NT2/D1 (cell line): ENCODE measurements around the gene MADD.

Experiments used
- DNase-seq: peaks from one replicate; pipeline ENCODE4 v3.0.0-alpha.2; 2011; ENCODE audit warnings: low read depth, low spot score
- H3K27me3 ChIP-seq: 2 replicates; pipeline ENCODE4 v1.6.0; 2011; ENCODE audit warnings: mild to moderate bottlenecking; ENCODE audit not compliant: insufficient read length, insufficient read depth
- H3K36me3 ChIP-seq: 2 replicates; pipeline ENCODE4 v1.6.1; 2011; ENCODE audit warnings: mild to moderate bottlenecking, low read length, mixed read lengths; ENCODE audit not compliant: insufficient read depth, insufficient read length
- H3K4me1 ChIP-seq: 2 replicates; pipeline ENCODE4 v1.5.1; 2011; ENCODE audit not compliant: insufficient read depth, insufficient read length
- H3K4me3 ChIP-seq: 2 replicates; pipeline ENCODE4 v1.5.1; 2011; ENCODE audit warnings: low read depth; ENCODE audit not compliant: insufficient read length
- H3K9ac ChIP-seq: 2 replicates; pipeline ENCODE4 v1.6.0; 2011; ENCODE audit warnings: low read depth; ENCODE audit not compliant: insufficient read length
- H3K9me3 ChIP-seq: 2 replicates; pipeline ENCODE4 v1.5.1; 2011; ENCODE audit warnings: mild to moderate bottlenecking, low read length; ENCODE audit not compliant: insufficient read depth
- SUZ12 ChIP-seq: IDR thresholded peaks from 2 replicates; pipeline ENCODE4 v1.6.1; 2011; ENCODE audit not compliant: insufficient read length, insufficient read depth; ENCODE audit errors: extremely low read depth
- YY1 ChIP-seq: IDR thresholded peaks from 2 replicates; pipeline ENCODE4 v1.6.1; 2011; ENCODE audit not compliant: insufficient read length, insufficient read depth
- ZNF274 ChIP-seq: IDR thresholded peaks from 2 replicates; pipeline ENCODE4 v1.6.1; 2011; ENCODE audit warnings: mild to moderate bottlenecking, low read depth, low read length

MADD gene

DNA sequence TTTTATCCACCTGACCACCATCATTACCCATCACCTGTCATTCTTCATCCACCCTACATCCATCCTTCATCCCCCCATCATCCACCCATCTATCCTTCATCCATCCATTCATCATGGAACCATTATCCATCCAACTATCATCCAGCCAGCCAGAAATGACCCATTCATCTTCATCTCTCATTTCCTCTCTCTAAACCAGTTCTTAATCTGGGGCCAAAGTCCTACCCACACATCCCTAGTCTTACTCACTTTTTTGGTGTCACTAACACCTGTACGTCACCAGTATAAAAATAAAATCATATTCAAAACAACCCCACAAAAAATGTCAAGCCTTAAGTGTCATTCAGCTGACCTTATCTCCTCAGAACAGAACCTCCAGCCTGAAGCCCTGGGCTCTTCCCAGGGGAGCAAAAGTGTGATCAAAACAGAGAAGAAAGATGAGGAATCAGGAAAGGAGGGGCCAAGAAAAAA, 96.1 kb downstream of the MADD start:
- DNase-seq, result no peak
- H3K4me3 ChIP-seq, result no peak overlapping the region
- H3K9me3 ChIP-seq, result no peaks in the 10 kb centered on the region
- no peaks in the 10 kb centered on the region for H3K27me3 ChIP-seq
- no peaks in the 10 kb centered on the region for H3K36me3 ChIP-seq
- no peaks in the 10 kb centered on the region for H3K4me1 ChIP-seq
- no peak overlapping the region for H3K9ac ChIP-seq
- no peak for TF ChIP-seq SUZ12
- no peak for TF ChIP-seq ZNF274
- TF ChIP-seq YY1, result no peak

DNA sequence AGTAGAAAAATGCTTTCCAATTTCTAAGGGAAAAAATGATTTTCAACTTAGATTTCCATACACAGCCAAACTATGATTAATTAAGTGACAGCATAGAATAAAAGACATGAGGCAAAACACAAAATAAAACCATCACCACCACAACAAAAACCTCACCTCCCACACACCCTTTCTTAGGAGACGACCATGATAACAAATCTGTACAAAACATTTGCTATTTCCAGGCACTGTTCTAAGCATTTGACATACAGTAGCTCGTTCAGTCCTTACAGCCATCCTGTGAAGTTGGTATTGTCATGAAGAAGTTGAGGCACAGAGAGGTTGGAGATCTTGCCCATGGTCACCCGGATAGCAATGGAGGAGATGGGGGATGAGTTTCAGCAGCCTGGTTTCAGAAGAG, 99.7 kb downstream of the MADD start:
- Histone ChIP-seq H3K4me3 (no peak overlapping the region), H3K27me3 (no peaks in the 10 kb centered on the region), H3K36me3 (no peaks in the 10 kb centered on the region), H3K4me1 (peaks cover 8% of the 10 kb centered on the region), H3K9ac (no peak overlapping the region), H3K9me3 (no peaks in the 10 kb centered on the region)
- DNase-seq, result no peak
- TF ChIP-seq YY1 (no peak), ZNF274 (no peak), SUZ12 (no peak)

DNA sequence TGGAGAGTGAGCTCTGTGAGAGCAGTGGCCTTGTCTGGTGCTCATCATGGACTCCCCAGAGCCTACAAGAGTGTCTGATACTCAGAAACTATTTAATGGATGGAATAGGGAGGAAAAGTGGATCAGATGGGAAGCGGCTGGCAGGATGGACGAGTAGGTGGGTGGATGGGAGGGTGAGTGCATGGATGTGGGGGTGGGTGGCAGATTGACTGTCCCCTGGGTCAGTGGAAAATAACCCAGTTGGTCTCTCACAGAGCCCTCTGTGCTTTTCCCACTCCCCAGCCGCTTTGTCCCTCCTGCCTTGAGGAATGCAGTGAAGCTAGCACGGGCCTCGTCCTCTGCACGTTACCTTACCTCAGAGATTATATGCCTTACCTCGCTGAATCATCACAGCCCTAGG, 102.5 kb downstream of the MADD start:
- DNase-seq, result no peak
- H3K9ac ChIP-seq, result no peak overlapping the region
- no peaks in the 10 kb centered on the region for H3K9me3 ChIP-seq
- no peak for TF ChIP-seq ZNF274
- H3K27me3 ChIP-seq, result no peaks in the 10 kb centered on the region
- no peak overlapping the region for H3K4me3 ChIP-seq
- no peaks in the 10 kb centered on the region for H3K36me3 ChIP-seq
- H3K4me1 ChIP-seq, result peaks cover 23% of the 10 kb centered on the region

GRCh38 chr11:47373876-47374719, 104.2 kb downstream of the MADD start:
- DNase-seq, result peak; percentile 61

GRCh38 chr11:47374720-47375019, 104.7 kb downstream of the MADD start:
- Histone ChIP-seq H3K27me3 (no peaks in the 10 kb centered on the region), H3K36me3 (no peaks in the 10 kb centered on the region), H3K4me1 (peaks cover 26% of the 10 kb centered on the region), H3K9me3 (no peaks in the 10 kb centered on the region), H3K9ac (no peak overlapping the region), H3K4me3 (no peak overlapping the region)
- no peak for DNase-seq
- no peak for TF ChIP-seq SUZ12
- no peak for TF ChIP-seq YY1

More at GRCh38 chr11:47373876-47374719, 104.2 kb downstream of the MADD start:
- no peak overlapping the region for H3K4me3 ChIP-seq
- no peak for TF ChIP-seq SUZ12
- TF ChIP-seq ZNF274, result no peak
- TF ChIP-seq YY1, result no peak
- H3K9ac ChIP-seq, result no peak overlapping the region
- H3K9me3 ChIP-seq, result no peaks in the 10 kb centered on the region
- H3K4me1 ChIP-seq, result peaks cover 26% of the 10 kb centered on the region
- no peaks in the 10 kb centered on the region for H3K27me3 ChIP-seq
- H3K36me3 ChIP-seq, result no peaks in the 10 kb centered on the region

- Histone ChIP-seq H3K9me3 (no peaks in the 10 kb centered on the region), H3K4me1 (peaks cover 26% of the 10 kb centered on the region), H3K36me3 (no peaks in the 10 kb centered on the region), H3K9ac (no peak overlapping the region), H3K4me3 (no peak overlapping the region), H3K27me3 (no peaks in the 10 kb centered on the region)
- TF ChIP-seq ZNF274 (no peak), YY1 (no peak), SUZ12 (no peak)
- no peak for DNase-seq
Measured at GRCh38 chr11:47375020-47375419, 105.1 kb downstream of the MADD start.

- no peak overlapping the region for H3K9ac ChIP-seq
- H3K4me3 ChIP-seq, result no peak overlapping the region
- peaks cover 26% of the 10 kb centered on the region for H3K4me1 ChIP-seq
- no peaks in the 10 kb centered on the region for H3K27me3 ChIP-seq
- H3K36me3 ChIP-seq, result no peaks in the 10 kb centered on the region
- no peaks in the 10 kb centered on the region for H3K9me3 ChIP-seq
- no peak for TF ChIP-seq YY1
- no peak for DNase-seq
Measured at GRCh38 chr11:47375546-47376085, 105.7 kb downstream of the MADD start.

DNA sequence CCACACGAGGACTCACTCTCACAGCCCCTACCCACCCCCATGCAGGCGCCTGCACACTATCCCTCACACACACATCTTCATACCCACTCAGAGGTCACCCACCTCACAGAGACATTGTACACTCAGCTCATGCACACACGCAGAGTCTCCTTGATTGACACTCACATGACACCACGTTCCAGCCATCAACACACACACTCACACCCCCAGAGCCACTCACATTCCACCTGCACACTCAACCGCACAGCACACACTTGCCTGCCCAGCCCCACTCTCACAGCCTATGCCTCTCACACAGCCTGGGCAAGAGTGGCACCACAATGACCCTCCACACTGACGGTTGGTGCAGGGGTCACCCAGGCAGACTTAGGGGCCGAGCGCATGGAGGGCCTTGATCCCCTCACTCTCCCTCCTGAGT, 106.2 kb downstream of the MADD start:
- TF ChIP-seq ZNF274 (no peak), SUZ12 (no peak), YY1 (no peak)
- Histone ChIP-seq H3K4me1 (peaks cover 26% of the 10 kb centered on the region), H3K9me3 (no peaks in the 10 kb centered on the region), H3K4me3 (no peak overlapping the region), H3K27me3 (no peaks in the 10 kb centered on the region), H3K36me3 (no peaks in the 10 kb centered on the region), H3K9ac (no peak overlapping the region)
- no peak for DNase-seq
